ENCODE results near the gene SLC38A11. TPM values are rescaled to one million over a fixed set of nuclear protein-coding genes. Genes with fewer than 3 reads are reported as not detected.

Gene SLC38A11
- total RNA-seq, 4 donors from 2014 or later = 0.20 to 2.8 (median 0.78) TPM; not detected in 1

DNA sequence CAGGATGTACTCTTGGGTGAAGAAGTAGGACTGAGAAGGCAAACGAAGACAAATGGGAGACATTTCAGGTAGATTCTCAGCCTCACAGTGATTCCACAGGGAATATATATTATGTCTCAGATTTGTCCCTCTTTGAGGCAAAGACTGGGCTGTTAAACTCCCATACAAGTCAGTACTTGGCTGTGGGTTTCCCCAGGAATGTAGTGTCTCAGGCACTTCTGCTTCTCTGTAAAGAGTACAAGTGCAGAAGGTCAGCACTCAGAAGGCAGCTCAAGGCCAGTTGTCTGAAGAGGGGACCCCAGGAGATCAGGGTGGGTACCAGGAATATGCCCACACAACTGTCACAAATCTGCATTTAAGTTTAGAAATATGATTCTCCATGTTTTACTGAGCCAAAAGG, 73.8 kb downstream of the SLC38A11 start:
- Histone ChIP-seq H3K4me1 (no peaks in the 10 kb centered on the region), H3K9me3 (no peaks in the 10 kb centered on the region), H3K27ac (no peak overlapping the region), H3K4me3 (no peak overlapping the region), H3K27me3 (no peaks in the 10 kb centered on the region), H3K36me3 (no peaks in the 10 kb centered on the region)
- DNase-seq (no peak), ATAC-seq (no peak)
- in situ Hi-C loops (cut with MboI; ENCODE audit: low sequenced_read_pairs in 4 of 4) (no loop called here), intact Hi-C loops (cut with DNase I; ENCODE audit: low total_unique reads) (no loop called here)
- TF ChIP-seq, protein P1, sequence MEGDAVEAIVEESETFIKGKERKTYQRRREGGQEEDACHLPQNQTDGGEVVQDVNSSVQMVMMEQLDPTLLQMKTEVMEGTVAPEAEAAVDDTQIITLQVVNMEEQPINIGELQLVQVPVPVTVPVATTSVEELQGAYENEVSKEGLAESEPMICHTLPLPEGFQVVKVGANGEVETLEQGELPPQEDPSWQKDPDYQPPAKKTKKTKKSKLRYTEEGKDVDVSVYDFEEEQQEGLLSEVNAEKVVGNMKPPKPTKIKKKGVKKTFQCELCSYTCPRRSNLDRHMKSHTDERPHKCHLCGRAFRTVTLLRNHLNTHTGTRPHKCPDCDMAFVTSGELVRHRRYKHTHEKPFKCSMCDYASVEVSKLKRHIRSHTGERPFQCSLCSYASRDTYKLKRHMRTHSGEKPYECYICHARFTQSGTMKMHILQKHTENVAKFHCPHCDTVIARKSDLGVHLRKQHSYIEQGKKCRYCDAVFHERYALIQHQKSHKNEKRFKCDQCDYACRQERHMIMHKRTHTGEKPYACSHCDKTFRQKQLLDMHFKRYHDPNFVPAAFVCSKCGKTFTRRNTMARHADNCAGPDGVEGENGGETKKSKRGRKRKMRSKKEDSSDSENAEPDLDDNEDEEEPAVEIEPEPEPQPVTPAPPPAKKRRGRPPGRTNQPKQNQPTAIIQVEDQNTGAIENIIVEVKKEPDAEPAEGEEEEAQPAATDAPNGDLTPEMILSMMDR (IDR thresholded peaks at IDR 0.05 in 4 of 5, conservative IDR thresholded peaks at IDR 0.05 in 1 of 5) = no peak
- no peak for TF ChIP-seq POLR2A (IDR thresholded peaks at IDR 0.05)

DNA sequence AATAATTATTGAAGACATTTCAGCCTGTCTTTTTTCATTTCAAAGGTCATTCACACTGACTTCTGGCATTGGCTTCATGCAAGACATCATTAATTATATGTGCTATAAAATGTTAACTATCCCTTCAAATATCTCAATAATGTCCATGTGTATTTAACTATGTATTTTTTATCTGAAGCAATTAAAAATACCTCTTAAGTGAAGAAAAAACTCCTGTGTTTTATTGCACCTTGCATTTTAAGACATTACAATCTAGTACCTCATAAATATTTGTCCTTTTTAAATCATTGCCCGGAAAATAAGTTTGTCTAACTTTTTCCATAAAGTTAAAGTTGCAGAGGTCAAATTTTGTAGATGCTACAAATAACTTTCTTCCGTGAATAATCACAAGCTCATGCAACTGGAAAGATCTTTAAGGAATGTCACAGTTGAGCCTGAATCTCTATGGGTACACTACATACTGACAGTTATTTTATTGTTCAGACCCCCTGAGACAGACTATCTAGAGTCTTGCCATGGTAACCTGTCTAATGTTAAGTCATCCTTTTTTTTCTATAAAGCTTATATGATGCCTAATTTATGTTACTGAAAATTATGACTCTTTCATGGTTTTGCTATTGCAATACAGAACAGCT, 75.3 kb downstream of the SLC38A11 start:
- no peak for DNase-seq
- ATAC-seq = no peak
- Histone ChIP-seq H3K27me3 (no peaks in the 10 kb centered on the region), H3K9me3 (no peaks in the 10 kb centered on the region), H3K4me1 (no peaks in the 10 kb centered on the region), H3K4me3 (no peak overlapping the region), H3K27ac (no peak overlapping the region), H3K36me3 (no peaks in the 10 kb centered on the region)
- TF ChIP-seq, protein P1 (IDR thresholded peaks at IDR 0.05 in 4 of 5, conservative IDR thresholded peaks at IDR 0.05 in 1 of 5) = no peak
- TF ChIP-seq POLR2A (IDR thresholded peaks at IDR 0.05) = no peak
- intact Hi-C loops (cut with DNase I; ENCODE audit: low total_unique reads) (no loop called here), in situ Hi-C loops (cut with MboI; ENCODE audit: low sequenced_read_pairs in 4 of 4) (no loop called here)

DNA sequence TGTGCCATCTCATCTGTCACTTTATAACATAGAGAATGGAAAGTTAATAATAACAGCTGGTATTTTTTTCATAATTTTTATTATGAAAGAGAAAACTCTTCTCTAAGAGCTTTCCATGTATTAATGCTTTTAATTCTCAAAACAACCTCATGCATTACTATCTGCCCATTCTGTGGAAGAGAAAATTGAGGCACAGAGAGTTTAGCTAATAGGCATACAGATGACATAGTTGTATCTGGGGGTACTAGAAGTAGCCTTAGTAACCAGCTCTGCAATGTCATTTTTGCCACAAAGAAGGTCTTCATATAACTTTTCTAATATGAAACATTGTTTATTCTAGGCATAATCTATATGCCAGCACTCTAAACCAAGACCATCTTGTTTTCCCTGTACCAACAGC, 77.4 kb downstream of the SLC38A11 start:
- Histone ChIP-seq H3K4me3 (no peak overlapping the region), H3K27ac (no peak overlapping the region), H3K36me3 (no peaks in the 10 kb centered on the region), H3K9me3 (no peaks in the 10 kb centered on the region), H3K4me1 (no peaks in the 10 kb centered on the region), H3K27me3 (no peaks in the 10 kb centered on the region)
- no peak for TF ChIP-seq POLR2A (IDR thresholded peaks at IDR 0.05)
- TF ChIP-seq, protein P1 (IDR thresholded peaks at IDR 0.05 in 4 of 5, conservative IDR thresholded peaks at IDR 0.05 in 1 of 5) = no peak
- no peak for ATAC-seq
- no peak for DNase-seq
- in situ Hi-C loops (cut with MboI; ENCODE audit: low sequenced_read_pairs in 4 of 4) (no loop called here), intact Hi-C loops (cut with DNase I; ENCODE audit: low total_unique reads) (no loop called here)

DNA sequence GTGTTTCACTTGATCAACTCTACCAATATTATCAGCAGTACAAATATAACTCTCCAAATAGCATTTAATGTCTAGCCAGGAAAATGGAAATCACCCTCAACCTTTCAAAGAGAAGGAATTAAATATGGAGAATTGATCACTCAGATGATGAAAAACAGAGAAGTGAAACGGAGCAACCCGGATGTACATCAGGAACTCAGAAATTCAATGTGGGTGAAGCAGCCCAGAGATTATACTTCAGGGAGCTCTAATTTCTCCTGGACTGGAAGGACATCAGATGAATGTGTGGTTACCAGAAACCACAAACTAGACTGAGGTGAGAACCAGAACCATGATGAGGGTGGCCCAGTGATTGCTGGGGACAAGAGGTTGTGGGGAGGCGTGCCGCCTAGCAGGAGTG, 78.2 kb downstream of the SLC38A11 start:
- H3K9me3 ChIP-seq = no peaks in the 10 kb centered on the region
- no peak for TF ChIP-seq POLR2A (IDR thresholded peaks at IDR 0.05)
- TF ChIP-seq, protein P1 (IDR thresholded peaks at IDR 0.05 in 4 of 5, conservative IDR thresholded peaks at IDR 0.05 in 1 of 5) = no peak
- no peaks in the 10 kb centered on the region for H3K36me3 ChIP-seq
- in situ Hi-C loops (cut with MboI; ENCODE audit: low sequenced_read_pairs in 4 of 4) (no loop called here), intact Hi-C loops (cut with DNase I; ENCODE audit: low total_unique reads) (no loop called here)
- H3K4me3 ChIP-seq = no peak overlapping the region
- H3K27ac ChIP-seq = no peak overlapping the region
- no peak for ATAC-seq
- DNase-seq = no peak
- H3K4me1 ChIP-seq = no peaks in the 10 kb centered on the region
- H3K27me3 ChIP-seq = no peaks in the 10 kb centered on the region
